HG03045 (cell line): ENCODE measurements around the gene ZNF684.
"Not testable (repeated sequence)": the region's sequence is repeated elsewhere in the genome, so short reads cannot be mapped to it uniquely, and the experiment has no call there.

Experiments used
- ATAC-seq: cut with Tn5 transposase; IDR thresholded peaks from one replicate; pipeline ENCODE4 v1.9.1; 2021; ENCODE audit warnings: mild to moderate bottlenecking, moderate library complexity; ENCODE audit not compliant: unreplicated experiment

The ZNF684 gene

GRCh38 chr1:40531381-40532061, at the start of gene ZNF684:
Gene ZNF684, plus strand, starts transcription at chr1:40531637. Its CDS starts 1,530 bp downstream, at chr1:40533167.
- peak; percentile 93 for ATAC-seq

DNA sequence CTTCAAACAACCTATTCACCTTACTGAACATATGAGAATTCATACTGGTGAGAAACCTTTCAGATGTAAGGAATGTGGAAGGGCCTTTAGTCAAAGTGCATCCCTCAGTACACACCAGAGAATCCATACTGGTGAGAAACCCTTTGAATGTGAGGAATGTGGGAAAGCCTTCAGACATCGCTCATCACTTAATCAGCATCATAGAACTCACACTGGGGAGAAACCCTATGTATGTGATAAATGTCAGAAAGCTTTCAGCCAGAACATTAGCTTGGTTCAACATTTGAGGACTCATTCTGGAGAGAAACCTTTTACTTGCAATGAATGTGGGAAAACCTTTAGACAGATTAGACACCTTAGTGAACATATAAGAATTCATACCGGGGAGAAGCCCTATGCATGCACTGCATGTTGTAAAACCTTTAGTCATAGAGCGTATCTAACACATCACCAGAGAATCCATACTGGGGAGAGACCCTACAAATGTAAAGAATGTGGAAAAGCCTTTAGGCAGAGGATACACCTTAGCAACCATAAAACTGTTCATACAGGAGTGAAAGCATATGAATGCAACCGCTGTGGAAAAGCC, 36.0 kb upstream of the ZNF684 start:
- ATAC-seq = no peak

- ATAC-seq = not testable (repeated sequence)
Observed at GRCh38 chr1:40502651-40503050, 28.8 kb upstream of the ZNF684 start.

DNA sequence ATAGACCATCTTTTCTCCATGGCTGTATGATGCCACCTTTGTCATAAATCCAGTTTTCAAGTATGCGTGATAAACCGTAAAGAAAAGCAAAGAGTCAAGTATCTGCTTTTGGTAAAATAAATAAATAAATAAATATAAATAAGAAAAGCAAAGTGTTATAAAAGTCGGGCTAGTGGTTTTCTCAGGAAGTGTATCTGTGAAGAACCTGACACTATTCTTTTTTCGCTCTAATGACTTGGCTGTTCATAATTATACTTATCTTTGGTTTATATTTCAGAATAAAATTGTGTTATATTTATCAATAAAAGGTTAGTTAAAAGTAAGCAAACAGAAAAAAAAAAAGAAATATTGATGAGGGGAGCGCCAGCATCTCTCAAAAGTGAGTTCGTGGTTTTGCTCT, 23.5 kb upstream of the ZNF684 start:
- no peak for ATAC-seq

DNA sequence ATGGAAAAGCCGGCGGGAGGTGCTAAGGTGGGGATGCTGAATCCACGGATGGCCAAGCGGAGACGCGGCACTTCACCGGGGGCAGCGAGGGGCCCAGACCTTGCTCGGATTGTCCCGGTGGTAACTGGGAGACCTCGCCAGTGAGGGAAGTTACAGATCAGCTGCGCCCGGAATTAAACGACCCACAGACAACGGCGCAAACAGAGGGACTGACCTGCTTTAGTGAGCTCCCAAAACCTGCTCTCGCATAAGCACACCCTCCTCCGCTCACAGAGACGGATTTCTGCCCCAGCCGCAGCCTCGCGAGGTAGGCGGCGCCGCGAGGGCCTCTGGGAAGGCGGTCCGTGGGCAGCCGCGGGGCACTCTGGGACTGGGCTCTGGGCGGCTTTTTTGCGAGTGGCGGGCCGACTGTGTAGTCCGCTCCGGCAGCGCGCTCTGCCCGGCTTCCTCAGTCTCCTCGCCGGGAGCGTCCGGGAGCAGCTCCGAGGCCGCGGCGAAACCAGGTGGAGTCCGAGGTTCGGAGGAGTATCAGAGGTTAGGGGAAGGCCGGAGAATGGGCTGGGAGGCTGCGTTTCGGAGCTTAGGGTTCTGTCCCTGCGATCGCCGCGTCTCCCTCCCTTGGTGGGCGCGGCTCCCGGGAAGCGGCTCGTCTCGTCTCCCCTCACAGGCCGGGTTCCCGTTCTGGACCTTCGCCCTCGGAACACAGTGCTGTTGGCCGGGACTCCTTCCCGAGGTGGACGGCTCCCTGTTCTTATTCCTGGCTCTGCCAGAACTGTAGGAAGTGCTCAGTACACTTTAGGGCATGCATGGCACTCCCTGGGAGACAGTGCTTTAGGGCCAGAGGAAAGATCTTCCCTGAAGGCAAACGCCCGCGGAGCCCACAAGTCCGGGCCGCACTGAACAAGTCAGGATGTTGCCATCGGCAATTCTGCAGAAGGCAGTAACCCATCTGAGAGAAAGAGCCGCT, 22.8 kb upstream of the ZNF684 start, which contains the start of gene EXO5:
Gene EXO5 (plus strand): TSS at position 393 of the 967 bp plus-strand sequence. CDS start 5,778 bp downstream, outside the sequence.
- ATAC-seq = peak; percentile 91

GRCh38 chr1:40519517-40519916, 11.9 kb upstream of the ZNF684 start:
- ATAC-seq = no peak

GRCh38 chr1:40530735-40531380, 579 bp upstream of the ZNF684 start:
- ATAC-seq = no peak

GRCh38 chr1:40532062-40532389, 589 bp downstream of the ZNF684 start:
- no peak for ATAC-seq

DNA sequence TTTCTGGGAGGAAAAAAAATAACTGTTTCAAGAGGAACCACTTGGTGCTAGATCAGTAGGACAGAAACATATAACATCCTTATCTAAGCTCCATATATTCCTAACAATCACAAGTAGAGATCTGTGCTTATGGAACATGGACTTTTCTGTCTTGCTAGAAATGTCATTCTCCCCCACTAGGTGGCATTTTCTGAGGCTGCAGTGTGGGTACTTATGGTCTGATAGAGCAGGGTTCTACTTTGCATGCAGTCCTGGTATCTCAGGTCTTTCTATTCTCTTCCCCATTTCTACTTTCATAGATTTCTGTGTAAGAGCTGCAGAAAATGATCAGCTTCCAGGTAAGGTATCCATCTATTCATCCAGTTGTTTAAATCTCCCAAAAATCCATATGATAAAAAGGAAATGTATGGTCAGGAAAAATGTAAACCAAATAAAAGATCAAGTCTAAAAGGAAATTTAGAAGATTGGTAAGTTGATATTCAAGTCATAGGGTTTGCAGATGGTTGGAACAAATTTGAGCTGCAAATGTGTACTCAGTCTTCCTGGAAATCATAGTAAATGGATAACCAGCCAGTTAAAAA, 1.5 kb downstream of the ZNF684 start:
- no peak for ATAC-seq

DNA sequence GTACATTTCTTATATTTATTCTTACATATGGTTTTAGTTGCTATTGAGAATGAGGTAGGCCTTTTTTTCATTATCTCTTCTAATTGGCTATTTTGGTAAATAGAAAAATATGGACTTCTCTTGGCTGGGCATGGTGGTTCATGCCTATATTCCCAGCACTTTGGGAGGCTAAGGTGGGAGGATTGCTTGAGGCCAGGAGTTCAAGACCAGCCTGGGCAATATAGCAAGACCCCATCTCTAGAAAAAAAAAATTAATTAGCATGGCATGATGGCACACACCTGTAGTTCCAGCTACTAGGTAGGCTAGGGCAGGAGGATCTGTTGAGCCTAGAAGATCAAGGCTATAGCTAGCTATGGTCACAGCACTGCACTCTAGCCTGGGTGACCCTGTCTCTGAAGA, 3.2 kb downstream of the ZNF684 start:
- ATAC-seq = no peak

GRCh38 chr1:40535732-40536131, 4.3 kb downstream of the ZNF684 start:
- ATAC-seq = no peak

DNA sequence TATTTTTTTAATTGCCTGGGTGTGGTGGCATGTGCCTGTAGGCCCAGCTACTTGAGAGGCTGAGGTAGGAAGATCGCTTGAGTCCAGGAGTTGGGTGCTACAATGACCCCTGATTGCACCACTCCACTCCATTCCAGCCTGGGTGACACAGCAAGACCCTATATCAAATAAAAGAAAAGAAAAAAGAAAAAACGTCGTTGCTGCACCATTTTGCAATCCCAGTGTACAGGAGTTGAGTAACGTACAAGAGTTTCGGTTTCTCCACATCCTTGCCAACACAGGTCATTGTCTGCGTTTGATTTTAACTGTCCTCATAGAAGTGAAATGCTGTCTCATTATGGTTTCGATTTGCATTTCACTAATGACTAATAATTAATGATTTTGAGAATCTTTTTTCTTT, 7.9 kb downstream of the ZNF684 start:
- ATAC-seq = no peak

- ATAC-seq = no peak
Observed at GRCh38 chr1:40546957-40547356, 15.5 kb downstream of the ZNF684 start.

DNA sequence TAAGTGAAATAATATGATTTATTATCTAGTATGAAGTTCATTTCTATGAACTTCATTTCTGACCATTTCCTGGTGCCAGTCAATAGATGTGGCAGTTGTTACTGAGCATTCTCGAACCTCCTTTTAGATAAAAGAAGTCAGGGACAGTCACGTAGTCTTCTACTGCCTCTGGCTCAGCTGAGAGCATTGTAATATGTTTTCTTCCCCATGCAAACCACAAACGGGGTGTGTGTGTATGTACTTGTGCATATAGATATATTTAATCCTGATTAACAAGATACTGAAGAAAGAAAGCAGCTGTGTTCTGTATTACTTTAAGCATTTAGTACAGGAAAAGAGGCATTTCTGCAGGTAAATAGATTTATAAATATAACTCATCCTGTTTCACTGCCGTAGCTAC, 21.6 kb downstream of the ZNF684 start:
- no peak for ATAC-seq

DNA sequence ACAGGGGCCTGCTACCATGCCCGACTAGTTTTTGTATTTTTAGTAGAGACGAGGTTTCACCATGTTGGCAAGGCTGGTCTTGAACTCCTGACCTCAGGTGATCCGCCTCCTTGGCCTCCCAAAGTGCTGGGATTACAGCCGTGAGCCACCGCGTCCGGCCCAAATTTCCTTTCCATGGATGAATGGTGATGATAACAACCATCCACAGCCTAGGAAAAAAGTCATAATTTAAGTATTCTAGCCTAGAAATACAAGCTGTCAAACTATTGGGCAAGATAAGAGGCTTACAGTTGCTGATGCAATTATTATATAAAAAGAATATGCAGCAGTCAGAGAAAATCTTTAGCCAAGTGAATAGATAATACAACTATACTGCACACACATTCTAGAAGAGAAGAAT, 23.4 kb downstream of the ZNF684 start:
- ATAC-seq = not testable (repeated sequence)

DNA sequence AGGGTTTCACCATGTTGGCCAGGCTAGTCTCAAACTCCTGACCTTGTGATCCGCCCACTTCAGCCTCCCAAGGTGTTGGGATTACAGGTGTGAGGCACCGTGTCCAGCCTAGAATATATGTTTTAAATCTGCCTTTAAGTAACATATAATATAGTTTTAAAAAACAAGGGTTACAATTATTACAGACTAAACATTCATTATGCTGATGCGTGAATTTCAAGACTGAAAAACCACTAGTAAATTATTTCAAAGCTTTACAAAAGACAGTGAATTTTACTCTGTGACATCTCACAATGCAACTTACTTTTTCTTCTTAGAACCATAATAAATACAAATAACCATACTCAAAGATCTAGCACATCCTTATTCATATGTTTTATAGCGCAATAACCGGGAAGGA, 24.7 kb downstream of the ZNF684 start:
- ATAC-seq = no peak

GRCh38 chr1:40558241-40558640, 26.8 kb downstream of the ZNF684 start:
- ATAC-seq = not testable (repeated sequence)

- ATAC-seq = no peak
Observed at GRCh38 chr1:40562185-40562584, 30.7 kb downstream of the ZNF684 start.

GRCh38 chr1:40563266-40563665, 31.8 kb downstream of the ZNF684 start:
- ATAC-seq = no peak

DNA sequence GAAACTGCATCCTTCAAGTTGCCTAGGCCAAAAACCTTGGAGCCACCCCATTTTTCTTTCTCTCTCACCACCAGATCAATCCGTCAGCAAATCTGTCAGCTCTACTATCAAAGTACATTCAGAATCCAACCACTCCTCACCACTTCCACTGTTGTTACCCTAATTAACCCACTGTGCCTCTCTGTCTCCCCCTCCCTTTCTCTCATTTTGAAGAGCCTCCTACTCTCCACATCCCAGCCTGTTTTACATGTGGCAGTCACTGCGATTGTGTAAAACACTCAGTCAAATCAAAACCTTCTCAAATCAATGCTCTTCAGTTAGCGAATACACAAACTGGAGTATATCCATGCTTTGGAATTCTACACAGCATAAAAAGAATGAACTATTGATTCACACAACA, 33.1 kb downstream of the ZNF684 start:
- ATAC-seq = no peak

DNA sequence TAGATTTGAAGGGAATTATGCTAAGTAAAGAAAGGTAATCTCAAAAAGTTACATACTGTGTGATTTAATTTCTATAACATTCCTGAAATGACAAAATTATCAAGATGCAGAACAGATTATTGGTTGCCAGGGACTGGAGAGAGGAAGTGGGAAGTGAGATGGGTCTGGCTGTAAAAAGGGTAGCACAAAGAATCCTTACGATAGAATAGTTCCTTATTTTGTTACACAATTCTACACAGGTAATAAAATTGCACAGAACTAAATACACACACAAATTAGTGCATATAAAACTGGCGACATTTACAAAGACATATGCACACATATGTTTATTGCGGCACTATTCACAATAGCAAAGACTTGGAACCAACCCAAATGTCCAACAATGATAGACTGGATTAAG, 33.5 kb downstream of the ZNF684 start:
- no peak for ATAC-seq
